ENCODE data around the gene AOC2.
"Not testable (repeated sequence)": the region's sequence is repeated elsewhere in the genome, so short reads cannot be mapped to it uniquely, and the experiment has no call there.

The AOC2 gene

GRCh38 chr17:42855048-42855596 lies 10.7 kb downstream of the AOC2 start:
- DNase-seq = no peak

GRCh38 chr17:42856093-42856492 lies 11.7 kb downstream of the AOC2 start:
- DNase-seq = not testable (repeated sequence)

GRCh38 chr17:42856516-42856915 lies 12.1 kb downstream of the AOC2 start:
- DNase-seq = not testable (repeated sequence)

GRCh38 chr17:42857389-42857788 lies 13.0 kb downstream of the AOC2 start:
- DNase-seq = no peak

GRCh38 chr17:42865638-42866094 lies 21.3 kb downstream of the AOC2 start:
- no peak for DNase-seq

- no peak for DNase-seq
Observed at GRCh38 chr17:42866216-42866615, 21.8 kb downstream of the AOC2 start.

GRCh38 chr17:42866631-42867575 lies 22.5 kb downstream of the AOC2 start:
- DNase-seq = no peak

- not testable (repeated sequence) for DNase-seq
Observed at GRCh38 chr17:42867694-42868261, 23.4 kb downstream of the AOC2 start.

GRCh38 chr17:42868338-42868737 lies 24.0 kb downstream of the AOC2 start:
- no peak for DNase-seq

- DNase-seq = no peak
Observed at GRCh38 chr17:42871647-42872046, 27.3 kb downstream of the AOC2 start.

- no peak for DNase-seq
Observed at GRCh38 chr17:42872251-42872965, 28.0 kb downstream of the AOC2 start.

GRCh38 chr17:42873315-42873714 lies 28.9 kb downstream of the AOC2 start:
- no peak for DNase-seq

- not testable (repeated sequence) for DNase-seq
Observed at GRCh38 chr17:42873932-42874695, 29.7 kb downstream of the AOC2 start.

GRCh38 chr17:42877037-42877436 lies 32.7 kb downstream of the AOC2 start:
- DNase-seq = no peak

- no peak for DNase-seq
Observed at GRCh38 chr17:42878123-42878880, 33.9 kb downstream of the AOC2 start.

- DNase-seq = no peak
Observed at GRCh38 chr17:42878924-42879595, 34.7 kb downstream of the AOC2 start.

- DNase-seq = no peak
Observed at GRCh38 chr17:42879596-42879985, 35.2 kb downstream of the AOC2 start.

GRCh38 chr17:42880776-42881310 lies 36.5 kb downstream of the AOC2 start:
- no peak for DNase-seq

GRCh38 chr17:42881706-42882105 lies 37.3 kb downstream of the AOC2 start:
- DNase-seq = not testable (repeated sequence)

- no peak for DNase-seq
Observed at GRCh38 chr17:42882166-42882565, 37.8 kb downstream of the AOC2 start.
